K562 (cell line): ENCODE measurements around the gene BGLAP. TPM values are rescaled to one million over a fixed set of nuclear protein-coding genes. Genes with fewer than 3 reads are reported as not detected.

Experiments used
- ATAC-seq: fragments of 200-7000 bp; cut with Tn5 transposase; 3 replicates; pipeline ENCODE4 v1.9.1; 2020; ENCODE audit warnings: moderate library complexity
- BruUV-seq: library from RNA; stranded (reverse); fragments of 400-500 nt; replicated peaks from 2 replicates; lab custom pipeline; 2021; lab: Mats Ljungman, UMichigan
- CTCF ChIA-PET: fragments of 300-600 bp; formaldehyde crosslinking; extraction: SDS; loops from one replicate; lab custom pipeline; 2021; ENCODE audit warnings: low intra/inter-chr PET ratio; lab: Yijun Ruan, JAX
- POLR2A ChIA-PET: fragments of 300-600, 350-650 bp; sonication (Branson Sonifier 250); formaldehyde crosslinking; extraction: SDS; loops from one replicate; lab custom pipeline; 2021; ENCODE audit warnings: antibody characterized with exemption, inconsistent platforms; lab: Yijun Ruan, JAX
- DNase-seq, 4 experiments: peaks; one replicate each; pipeline versions ENCODE4 v3.0.0 to v3.0.0-alpha.2; 2011 to 2018; ENCODE audit warnings: low spot score in 3 of 4, mixed read lengths in 3 of 4; ENCODE audit errors: extremely low read depth in 1 of 4
- FAIRE-seq: peaks from 2 replicates; lab custom pipeline; 2011; peaks lifted over from hg19 to GRCh38; lab: Jason Lieb, UNC
- H2AFZ ChIP-seq: 2 replicates; pipeline ENCODE4 v1.6.0; 2011; ENCODE audit warnings: low read depth, low read length, control low read depth, inconsistent platforms
- H3K27ac ChIP-seq: fragments of 200-600 bp; 3 replicates; pipeline ENCODE4 v1.8.0; 2011; ENCODE audit warnings: low read depth, mild to moderate bottlenecking, control low read depth, inconsistent platforms, low read length, moderate library complexity, mixed read lengths; ENCODE audit errors: extremely low read depth
- H3K27me3 ChIP-seq, 2 experiments: fragments of 300-600 bp in 1 of 2; 2 replicates in 1 of 2; 3 replicates in 1 of 2; pipeline versions ENCODE4 v1.6.0 to v1.8.0; 2011; ENCODE audit warnings: inconsistent platforms in 2 of 2, low read length in 2 of 2, mild to moderate bottlenecking in 1 of 2, mixed read lengths in 1 of 2, moderate library complexity in 1 of 2; ENCODE audit not compliant: control insufficient read depth in 2 of 2, insufficient read depth in 2 of 2
- H3K36me3 ChIP-seq: fragments of 300-600 bp; 3 replicates; pipeline ENCODE4 v1.8.0; 2011; ENCODE audit warnings: mild to moderate bottlenecking, low read length, inconsistent platforms; ENCODE audit not compliant: control insufficient read depth, insufficient read depth
- H3K4me1 ChIP-seq, 2 experiments: fragments of 200-600 bp in 1 of 2; replicated peaks in 1 of 2; 2 replicates in 1 of 2; 3 replicates in 1 of 2; pipeline versions ENCODE4 v1.5.1 to v1.8.0; 2011; ENCODE audit warnings: inconsistent platforms in 2 of 2, low read length in 2 of 2, mild to moderate bottlenecking in 1 of 2, mixed read lengths in 1 of 2, moderate library complexity in 1 of 2; ENCODE audit not compliant: control insufficient read depth in 2 of 2, insufficient read depth in 2 of 2
- H3K4me2 ChIP-seq: 2 replicates; pipeline ENCODE4 v1.6.1; 2011; ENCODE audit warnings: low read length, control low read depth, inconsistent platforms, mixed read lengths; ENCODE audit not compliant: insufficient read depth
- H3K4me3 ChIP-seq: fragments of 200-600 bp; sonication (generic), shearing (Covaris generic); 2 replicates; pipeline ENCODE4 v1.5.1; 2016; ENCODE audit warnings: control low read depth, inconsistent platforms
- H3K79me2 ChIP-seq: fragments of 200-600 bp; 3 replicates; pipeline ENCODE4 v1.8.0; 2011; ENCODE audit warnings: low read length, inconsistent platforms; ENCODE audit not compliant: control insufficient read depth, insufficient read depth
- H3K9ac ChIP-seq, 2 experiments: 2 replicates each; pipeline versions ENCODE4 v1.6.0 to v1.6.1; 2011; ENCODE audit warnings: low read depth in 2 of 2, low read length in 2 of 2, control low read depth in 1 of 2, inconsistent platforms in 1 of 2, mild to moderate bottlenecking in 1 of 2, mixed read lengths in 1 of 2; ENCODE audit not compliant: insufficient read depth in 1 of 2
- H3K9me1 ChIP-seq: one replicate; pipeline ENCODE4 v1.6.0; 2011; ENCODE audit warnings: inconsistent platforms, mild to moderate bottlenecking, low read length, moderate library complexity; ENCODE audit not compliant: control insufficient read depth, insufficient read depth
- H3K9me3 ChIP-seq: replicated peaks from 2 replicates; pipeline ENCODE4 v1.5.1; 2011; ENCODE audit warnings: low read depth, low read length, inconsistent platforms; ENCODE audit not compliant: control insufficient read depth, insufficient read depth
- H4K20me1 ChIP-seq: replicated peaks from 2 replicates; pipeline ENCODE4 v1.6.1; 2011; ENCODE audit warnings: low read length, inconsistent platforms, mixed read lengths; ENCODE audit not compliant: control insufficient read depth, insufficient read depth
- ARID3B ChIP-seq: fragments of 250-450 bp; sonication (Bioruptor Pico); IDR thresholded peaks from 2 replicates; pipeline ENCODE4 v1.4.0; 2020; ENCODE audit warnings: borderline replicate concordance
- ATF3 ChIP-seq, 2 experiments: fragments of 450-650 bp in 1 of 2; sonication (generic) in 1 of 2; formaldehyde crosslinking in 1 of 2; IDR thresholded peaks in 1 of 2; conservative IDR thresholded peaks in 1 of 2; 2 replicates each; pipeline versions ENCODE4 v1.6.1 to v1.8.1; 2016 to 2023; ENCODE audit warnings: mild to moderate bottlenecking in 2 of 2, moderate library complexity in 2 of 2, inconsistent platforms in 1 of 2, missing genetic modification reagents in 1 of 2
- ZFPM2 ChIP-seq: fragments of 250-450 bp; sonication (Bioruptor Pico); IDR thresholded peaks from 2 replicates; pipeline ENCODE4 v1.5.1; 2022; ENCODE audit warnings: mild to moderate bottlenecking
- ZKSCAN3 ChIP-seq: fragments of 250-450 bp; sonication (Bioruptor Pico); IDR thresholded peaks from 2 replicates; pipeline ENCODE4 v1.4.0; 2020
- ZNF561 ChIP-seq: fragments of 450-650 bp; formaldehyde crosslinking; conservative IDR thresholded peaks from 2 replicates; pipeline ENCODE4 v1.4.0; 2020; ENCODE audit warnings: mild to moderate bottlenecking, moderate library complexity
- WGBS: fragments of 100-300 bp; shearing (Covaris generic); methylation state at CpG from one replicate; pipeline ENCODE4 v1.1.6; 2016; ENCODE audit warnings: low coverage, mixed read lengths; ENCODE audit not compliant: insufficient coverage; ENCODE audit errors: missing lambda C conversion rate; 5-methylcytosine and 5-hydroxymethylcytosine counted together
- in situ Hi-C: fragments of 300-500 bp; cut with MboI; formaldehyde crosslinking; loops from 4 replicates; pipeline ENCODE4 v1.15.0; 2018; ENCODE audit warnings: inconsistent platforms, mixed read lengths
- intact Hi-C: fragments of 100-400 bp; cut with micrococcal nuclease; formaldehyde crosslinking; loops from 2 replicates; pipeline ENCODE4 v1.14.2; 2022
- polyA plus RNA-seq, 8 experiments: library from polyadenylated mRNA; depleted of rRNA in 4 of 8; stranded (reverse) in 5 of 8; unstranded in 3 of 8; fragments of >200 nt; fragmentation: Nextera tagmentation in 2 of 8; fragmentation: Illumina TruSeq in 1 of 8; extraction: Ambion mirVana in 2 of 8; extraction: Trizol in 1 of 8; gene quantifications; 2 replicates each; pipeline versions ENCODE4 v1.2.1 to v1.2.3, GENCODE V29; 2011 to 2014; ENCODE audit warnings: inconsistent platforms in 1 of 8, missing spikeins in 1 of 8
- total RNA-seq, 7 experiments: library from RNA; depleted of rRNA in 6 of 7; stranded (reverse); fragments of >200 nt in 6 of 7; fragmentation: Illumina TruSeq in 2 of 7; extraction: Trizol in 2 of 7; gene quantifications; 2 replicates each; pipeline versions ENCODE4 v1.2.1 to v1.2.3, GENCODE V29; 2011 to 2021; ENCODE audit warnings: low replicate concordance in 1 of 7

Gene BGLAP
- total and polyA plus RNA-seq, 9 of the 15 experiments (the other 6 are each of a cell fraction or from before 2014, with no cell fraction given): 0.15 to 1.4 (median 0.28) TPM; not detected in 3

GRCh38 chr1:156200044-156200443 is 41.9 kb upstream of the BGLAP start:
- TF ChIP-seq ZKSCAN3 (no peak), ZNF561 (CRISPR knock-in tag) (no peak), ATF3 (IDR thresholded peaks at IDR 0.05) (peak; percentile 50), ATF3 (CRISPR knock-in tag; conservative IDR thresholded peaks at IDR 0.05) (no peak)
- H4K20me1 ChIP-seq: peaks cover 4% of the 10 kb centered on the region; the same call in 1 of the 2 replicates
- H3K79me2 ChIP-seq: peaks cover 38% of the 10 kb centered on the region
- H3K9ac ChIP-seq: peak overlapping the region in 1 of 2 experiments; percentile 3; a peak in 2 of 4 replicates
- no peak overlapping the region for H2AFZ ChIP-seq
- no peaks in the 10 kb centered on the region for H3K27me3 ChIP-seq
- ChIA-PET POLR2A (interaction anchor here (0.9 to 9.2 kb wide), 3 partner anchors 10 to 46 kb away, joined by 3 to 62 read pairs (median 21); partner anchors contain the start of gene PMF1), CTCF (no interaction called here)
- peaks cover 63% of the 10 kb centered on the region for H3K36me3 ChIP-seq
- intact Hi-C loops: no loop called here
- ATAC-seq (no peak), DNase-seq (peak in 1 of 4 experiments; percentile 4), FAIRE-seq (no peak)
- H3K4me2 ChIP-seq: no peak overlapping the region
- no peaks in the 10 kb centered on the region for H3K9me3 ChIP-seq
- BruUV-seq: no TSS peak
- H3K27ac ChIP-seq: no peak overlapping the region
- in situ Hi-C loops: no loop called here
- H3K9me1 ChIP-seq: no peaks in the 10 kb centered on the region
- 90% methylated on average over 8 of the region's 8 CpGs for WGBS
- H3K4me1 ChIP-seq: peaks cover 3 to 4% of the 10 kb centered on the region in 2 experiments; a peak in 4 of 5 replicates
- H3K4me3 ChIP-seq: no peak overlapping the region

DNA sequence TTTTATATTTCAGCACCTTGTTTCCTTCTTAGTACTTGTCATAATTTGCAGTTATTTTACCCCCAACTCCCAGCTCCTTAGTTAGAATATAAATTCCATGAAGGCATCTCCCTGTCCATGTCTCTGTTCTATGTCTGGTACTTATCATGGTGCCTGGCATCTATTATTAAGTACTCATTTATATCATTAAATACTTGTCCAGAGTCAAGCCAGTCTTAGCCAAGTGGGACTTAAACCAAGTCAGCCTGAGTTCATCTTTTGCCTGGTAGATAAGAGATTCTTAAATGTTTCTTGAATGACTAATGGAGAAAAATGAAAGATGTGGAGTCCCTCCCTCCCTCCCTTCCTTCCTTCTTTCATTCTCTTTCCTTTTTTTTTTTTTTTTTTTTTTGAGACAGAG is 38.7 kb upstream of the BGLAP start:
- no peak for FAIRE-seq
- peak in 1 of 4 experiments; percentile 5 for DNase-seq
- no peak for ATAC-seq
- H3K9ac ChIP-seq: no peak overlapping the region
- H3K27ac ChIP-seq: no peak overlapping the region
- H3K4me2 ChIP-seq: no peak overlapping the region
- no TSS peak for BruUV-seq
- peaks cover 0 to 3% of the 10 kb centered on the region in 2 experiments; a peak in 2 of 5 replicates for H3K4me1 ChIP-seq
- peaks cover 17% of the 10 kb centered on the region; the same call in 2 of the 3 replicates for H3K79me2 ChIP-seq
- no peaks in the 10 kb centered on the region for H3K27me3 ChIP-seq
- no peak for TF ChIP-seq ZFPM2 (CRISPR knock-in tag)
- no peak for TF ChIP-seq ARID3B (CRISPR knock-in tag)
- TF ChIP-seq, all 486 proteins: peak for 0
- no peak overlapping the region for H2AFZ ChIP-seq
- H3K9me3 ChIP-seq: no peaks in the 10 kb centered on the region
- H4K20me1 ChIP-seq: peaks cover 4% of the 10 kb centered on the region; the same call in 1 of the 2 replicates
- no peaks in the 10 kb centered on the region for H3K9me1 ChIP-seq
- CTCF ChIA-PET: no interaction called here
- POLR2A ChIA-PET: interaction anchor here (0.6 to 9.2 kb wide), 2 partner anchors 10 to 271 kb away, joined by 4 to 62 read pairs; partner anchors contain the start of gene PMF1
- in situ Hi-C loops (no loop called here), intact Hi-C loops (no loop called here)
- no peak overlapping the region for H3K4me3 ChIP-seq
- H3K36me3 ChIP-seq: peaks cover 65% of the 10 kb centered on the region; the same call in 2 of the 3 replicates
